CD8-positive, alpha-beta memory T cell (primary cell): ENCODE results near the gene UBXN2A. TPM values are rescaled to one million over a fixed set of nuclear protein-coding genes. Genes with fewer than 3 reads are reported as not detected.
"Not testable (repeated sequence)": the region's sequence is repeated elsewhere in the genome, so short reads cannot be mapped to it uniquely, and the experiment has no call there.

Source experiments
- CTCF ChIA-PET: fragments of 350-600 bp; sonication (Branson Sonifier 250); formaldehyde crosslinking; loops from one replicate; lab custom pipeline; 2021; ENCODE audit warnings: antibody characterized with exemption; lab: Charles Lee
- POLR2A ChIA-PET: fragments of 350-600 bp; sonication (Branson Sonifier 250); formaldehyde crosslinking; loops from one replicate; lab custom pipeline; 2021; ENCODE audit warnings: antibody characterized with exemption; lab: Charles Lee
- DNase-seq, 5 donors: peaks; one replicate each; pipeline versions ENCODE4 v3.0.0 to v3.0.0-alpha.2; 2020 to 2022; ENCODE audit warnings: mixed read lengths in 1 of 5
- H3K27ac ChIP-seq: one replicate; pipeline ENCODE4 v1.7.0; 2013; ENCODE audit warnings: low read depth, mild to moderate bottlenecking, low read length, moderate library complexity
- H3K27me3 ChIP-seq: 2 replicates; pipeline ENCODE4 v1.7.0; 2013; ENCODE audit warnings: low read length, mild to moderate bottlenecking; ENCODE audit not compliant: insufficient read depth, poor library complexity, severe bottlenecking
- H3K36me3 ChIP-seq: 2 replicates; pipeline ENCODE4 v1.7.0; 2013; ENCODE audit warnings: mild to moderate bottlenecking, low read length, moderate library complexity; ENCODE audit not compliant: insufficient read depth
- H3K4me1 ChIP-seq: 2 replicates; pipeline ENCODE4 v1.7.0; 2013; ENCODE audit warnings: mild to moderate bottlenecking, low read length, moderate library complexity; ENCODE audit not compliant: insufficient read depth
- H3K4me3 ChIP-seq: 2 replicates; pipeline ENCODE4 v1.7.0; 2013; ENCODE audit warnings: mild to moderate bottlenecking, low read length
- H3K9me3 ChIP-seq: 2 replicates; pipeline ENCODE4 v1.7.0; 2013; ENCODE audit warnings: mild to moderate bottlenecking, low read length
- H3K27ac Mint-ChIP-seq, 8 donors: one replicate each; pipeline ENCODE4 v1.8.0; 2020 to 2021; ENCODE audit warnings: mixed read lengths in 8 of 8, mild to moderate bottlenecking in 6 of 8, inconsistent platforms in 3 of 8, moderate library complexity in 3 of 8
- H3K27me3 Mint-ChIP-seq, 2 donors: one replicate each; pipeline ENCODE4 v1.8.0; 2020 to 2021; ENCODE audit warnings: mixed read lengths in 2 of 2, mild to moderate bottlenecking in 1 of 2, moderate library complexity in 1 of 2
- H3K36me3 Mint-ChIP-seq, 3 donors: one replicate each; pipeline ENCODE4 v1.8.0; 2020 to 2021; ENCODE audit warnings: mixed read lengths in 3 of 3, inconsistent platforms in 1 of 3, mild to moderate bottlenecking in 1 of 3
- H3K4me1 Mint-ChIP-seq, 3 donors: one replicate each; pipeline ENCODE4 v1.8.0; 2020 to 2021; ENCODE audit warnings: mixed read lengths in 3 of 3, inconsistent platforms in 1 of 3, mild to moderate bottlenecking in 1 of 3
- H3K4me3 Mint-ChIP-seq, 7 donors: one replicate each; pipeline ENCODE4 v1.8.0; 2020 to 2021; ENCODE audit warnings: mixed read lengths in 7 of 7, mild to moderate bottlenecking in 6 of 7, moderate library complexity in 4 of 7, inconsistent platforms in 2 of 7
- H3K9me3 Mint-ChIP-seq, 5 donors: one replicate each; pipeline ENCODE4 v1.8.0; 2020 to 2022; ENCODE audit warnings: mixed read lengths in 5 of 5, mild to moderate bottlenecking in 3 of 5, moderate library complexity in 2 of 5, inconsistent platforms in 1 of 5
- polyA plus RNA-seq: library from polyadenylated mRNA; unstranded; fragments of 300-500 nt; fragmentation: Illumina TruSeq; gene quantifications from one replicate; pipeline ENCODE4 v1.2.3, GENCODE V29; 2021
- total RNA-seq, 2 experiments: library from RNA; stranded (reverse); gene quantifications; one replicate each; pipeline ENCODE4 v1.2.3, GENCODE V29; 2021

Gene UBXN2A
- total and polyA plus RNA-seq, 3 experiments from 2014 or later = 13.3 to 14.3 (median 13.9) TPM

DNA sequence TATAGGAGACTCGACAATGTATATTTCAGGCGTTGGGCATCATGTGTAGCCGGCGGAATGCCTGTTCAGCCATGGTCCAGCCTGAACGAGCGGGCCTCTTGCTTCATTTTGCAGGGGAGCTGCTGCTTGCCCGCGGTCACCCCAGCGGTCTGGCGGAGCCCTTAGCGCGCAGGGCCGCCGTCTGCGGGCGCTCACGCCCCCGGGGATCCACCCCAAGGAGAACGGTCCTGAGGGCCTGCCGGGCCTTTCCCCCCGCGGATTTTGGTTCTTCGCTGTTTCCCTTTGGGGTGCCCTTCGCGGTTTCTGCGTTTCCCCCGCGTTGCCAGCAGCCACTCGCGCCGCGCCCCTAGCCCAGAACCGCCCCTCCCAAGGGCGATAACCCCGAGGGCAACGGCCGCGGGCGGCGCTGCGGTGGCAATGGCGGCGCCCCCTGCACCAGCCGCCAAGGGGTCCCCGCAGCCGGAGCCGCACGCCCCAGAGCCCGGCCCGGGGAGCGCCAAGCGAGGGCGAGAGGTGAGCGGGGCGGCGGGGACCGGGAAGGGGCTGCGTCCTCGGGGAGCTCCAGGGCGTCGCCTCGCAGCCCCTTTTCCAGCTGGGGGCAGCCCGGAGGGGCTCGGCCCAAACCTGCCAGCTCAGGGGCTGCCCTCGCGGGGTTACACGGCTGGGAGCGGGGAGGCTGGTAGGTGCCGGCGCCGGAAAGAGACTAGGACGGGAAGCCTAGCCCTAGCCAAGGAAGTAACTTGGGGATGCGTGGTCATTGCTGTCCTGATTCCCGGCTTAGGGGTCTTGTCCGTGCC, 69.6 kb downstream of the UBXN2A start, which contains the start of gene MFSD2B:
TSS of gene MFSD2B (plus strand) at position 406 of the 797 bp plus-strand sequence. CDS start at position 418, 12 bp downstream.
- H3K9me3 Mint-ChIP-seq = no peaks in the 10 kb centered on the region
- Histone ChIP-seq H3K36me3 (no peaks in the 10 kb centered on the region), H3K9me3 (no peaks in the 10 kb centered on the region), H3K4me1 (no peaks in the 10 kb centered on the region), H3K4me3 (no peak within 1 kb of the TSS), H3K27ac (peak within 1 kb of the TSS; percentile 82), H3K27me3 (peaks cover 10% of the 10 kb centered on the region)
- POLR2A ChIA-PET = no interaction called here
- peaks cover 25 to 46% of the 10 kb centered on the region in 2 donors for H3K27me3 Mint-ChIP-seq
- H3K27ac Mint-ChIP-seq = peak within 1 kb of the TSS in 1 of 8 donors; percentile 81
- DNase-seq = no peak
- peaks cover 9 to 15% (median 9%) of the 10 kb centered on the region in 3 donors for H3K4me1 Mint-ChIP-seq
- H3K4me3 Mint-ChIP-seq = peak within 1 kb of the TSS in 4 of 7 donors; percentile 18 to 55 (median 34)
- H3K36me3 Mint-ChIP-seq = peaks cover 0 to 1% (median 0%) of the 10 kb centered on the region in 3 donors
- CTCF ChIA-PET = no interaction called here

DNA sequence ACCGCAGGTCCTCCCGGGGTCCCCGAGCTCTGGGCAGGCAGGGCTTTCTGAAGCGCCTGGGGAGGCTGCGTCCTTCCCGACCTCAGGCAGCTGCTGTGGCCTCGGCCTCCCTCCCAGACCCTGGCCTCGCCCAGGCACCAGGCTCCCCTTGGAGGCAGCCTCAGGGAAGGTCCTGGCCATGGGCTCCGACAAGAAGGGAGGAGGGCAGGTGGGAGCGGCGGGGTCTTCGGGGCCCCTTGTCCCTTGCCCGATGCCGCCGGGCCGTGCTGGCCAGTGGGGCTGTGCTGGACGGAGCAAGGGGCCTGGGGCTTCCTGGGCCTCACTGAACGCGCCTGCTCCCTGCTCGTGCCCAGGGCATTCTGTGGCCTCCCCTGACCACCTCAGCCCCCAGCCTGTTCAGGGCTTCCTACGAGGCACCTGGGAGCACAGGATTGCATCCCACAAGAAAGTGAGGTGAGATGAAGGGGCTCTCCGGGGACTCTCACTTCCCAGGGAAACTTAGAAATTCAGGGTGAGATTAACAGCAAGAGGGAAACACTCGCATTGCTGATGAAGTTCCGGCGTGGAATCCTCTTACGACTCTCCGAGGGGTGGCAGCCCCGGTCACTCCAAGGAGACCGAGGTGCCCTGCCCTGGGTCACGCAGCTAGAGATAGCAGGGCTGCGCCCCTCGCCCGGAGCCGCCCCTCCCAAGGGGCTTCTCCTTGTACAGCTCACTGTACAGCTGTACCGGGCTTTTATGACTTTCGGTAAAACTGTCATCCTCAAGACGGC, 70.4 kb downstream of the UBXN2A start:
- Histone ChIP-seq H3K4me3 (no peak overlapping the region), H3K9me3 (no peaks in the 10 kb centered on the region), H3K27ac (peak overlapping the region; percentile 82), H3K36me3 (no peaks in the 10 kb centered on the region), H3K27me3 (peaks cover 10% of the 10 kb centered on the region), H3K4me1 (no peaks in the 10 kb centered on the region)
- Mint-ChIP-seq H3K27ac (peak overlapping the region in 1 of 8 donors; percentile 81), H3K4me1 (peaks cover 9 to 15% (median 9%) of the 10 kb centered on the region in 3 donors), H3K36me3 (peaks cover 0 to 1% (median 0%) of the 10 kb centered on the region in 3 donors), H3K27me3 (peaks cover 25 to 46% of the 10 kb centered on the region in 2 donors), H3K4me3 (peak overlapping the region in 2 of 7 donors; percentile 23 to 24), H3K9me3 (no peaks in the 10 kb centered on the region)
- no peak for DNase-seq
- POLR2A ChIA-PET = no interaction called here
- CTCF ChIA-PET = no interaction called here

DNA sequence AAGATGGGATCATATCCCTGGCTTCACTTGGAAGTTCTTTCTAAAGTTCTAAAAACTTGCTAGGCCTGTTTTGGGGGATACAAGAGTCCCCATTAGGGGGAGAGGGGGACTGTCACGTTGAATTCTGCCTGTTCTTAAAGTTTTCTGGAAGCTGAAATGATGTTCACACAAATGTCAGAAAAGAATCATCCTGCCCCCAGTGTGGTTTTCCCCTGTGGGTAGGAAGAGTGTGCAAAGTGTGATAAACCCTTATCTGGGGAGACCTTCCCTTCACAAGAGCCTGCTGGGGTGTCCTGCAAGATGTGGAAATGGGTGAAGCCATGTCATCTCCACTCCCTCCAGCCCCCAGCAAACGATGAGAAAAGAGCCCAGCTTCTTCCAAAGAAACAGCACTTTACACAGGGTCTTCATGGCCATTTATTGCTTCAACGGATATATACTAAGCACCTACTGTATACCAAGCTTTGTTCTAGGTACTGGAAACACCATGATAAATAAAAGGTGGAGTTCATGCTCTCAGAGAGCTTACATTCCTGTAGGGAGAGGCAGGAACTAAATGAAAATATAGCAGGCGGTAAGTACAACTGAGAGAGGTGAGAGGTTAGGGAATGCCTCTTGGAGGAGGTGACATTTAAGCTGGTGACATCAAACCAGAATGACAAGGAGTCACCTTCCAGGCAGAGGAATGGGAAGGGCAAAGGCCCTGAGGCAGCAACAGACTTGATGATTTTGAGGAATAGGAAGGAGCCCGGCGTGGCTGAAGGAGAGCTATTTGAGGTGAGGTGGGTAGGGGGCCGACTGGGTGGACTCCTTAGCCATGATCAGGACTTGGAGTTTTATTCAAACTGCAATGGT, 71.2 kb downstream of the UBXN2A start:
- POLR2A ChIA-PET = no interaction called here
- Histone ChIP-seq H3K4me1 (no peaks in the 10 kb centered on the region), H3K9me3 (no peaks in the 10 kb centered on the region), H3K36me3 (no peaks in the 10 kb centered on the region), H3K4me3 (no peak overlapping the region), H3K27me3 (peaks cover 10% of the 10 kb centered on the region), H3K27ac (peak overlapping the region; percentile 82)
- no peak for DNase-seq
- H3K36me3 Mint-ChIP-seq = peaks cover 0 to 1% (median 0%) of the 10 kb centered on the region in 3 donors
- peak overlapping the region in 1 of 8 donors; percentile 35 for H3K27ac Mint-ChIP-seq
- peak overlapping the region in 2 of 7 donors; percentile 7 to 30 for H3K4me3 Mint-ChIP-seq
- CTCF ChIA-PET = no interaction called here
- peaks cover 9 to 15% (median 9%) of the 10 kb centered on the region in 3 donors for H3K4me1 Mint-ChIP-seq
- H3K9me3 Mint-ChIP-seq = no peaks in the 10 kb centered on the region
- peaks cover 25 to 46% of the 10 kb centered on the region in 2 donors for H3K27me3 Mint-ChIP-seq

DNA sequence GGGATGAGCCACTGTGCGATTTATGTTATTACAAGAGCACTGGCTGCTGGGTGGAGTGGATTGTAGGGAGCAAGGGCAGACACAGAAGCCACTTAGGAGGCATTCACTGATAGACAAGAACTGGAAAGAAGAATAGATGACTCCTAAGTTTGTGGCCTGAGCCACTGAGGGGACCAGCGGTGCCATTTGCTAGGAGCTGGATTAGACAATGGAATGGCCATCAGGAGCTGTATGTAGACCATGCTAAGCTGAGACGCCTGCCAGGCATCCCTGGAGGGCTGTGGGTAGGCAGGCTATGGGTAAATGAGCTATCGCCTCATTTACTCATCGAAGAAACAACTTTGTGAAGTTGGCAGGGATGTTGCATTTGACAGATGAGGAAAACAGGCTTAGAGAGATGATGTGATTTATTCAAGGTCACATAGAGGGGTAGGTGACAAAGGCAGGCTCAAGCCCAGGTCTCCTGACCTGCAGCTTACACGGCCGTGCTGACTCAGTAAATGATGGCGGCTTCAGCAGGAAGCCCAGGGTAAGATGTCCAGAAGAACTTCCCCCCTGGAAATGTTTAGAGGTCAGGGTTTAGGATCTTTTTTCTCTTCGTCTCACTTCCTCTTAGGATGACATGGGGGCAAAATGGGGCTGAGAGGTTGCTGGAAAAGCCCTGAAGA, 72.4 kb downstream of the UBXN2A start:
- Mint-ChIP-seq H3K36me3 (peaks cover 0 to 1% (median 0%) of the 10 kb centered on the region in 3 donors), H3K4me3 (no peak overlapping the region), H3K4me1 (peaks cover 9 to 15% (median 9%) of the 10 kb centered on the region in 3 donors), H3K27me3 (peaks cover 25 to 46% of the 10 kb centered on the region in 2 donors), H3K27ac (peak overlapping the region in 1 of 8 donors; percentile 62), H3K9me3 (no peaks in the 10 kb centered on the region)
- H3K4me1 ChIP-seq = no peaks in the 10 kb centered on the region
- POLR2A ChIA-PET = no interaction called here
- H3K27ac ChIP-seq = peak overlapping the region; percentile 82
- CTCF ChIA-PET = interaction anchor here (1.2 kb wide), 1 partner anchor 14 kb away, joined by 3 read pairs; no protein-coding TSS in a partner anchor
- no peak for DNase-seq
- H3K4me3 ChIP-seq = no peak overlapping the region
- H3K36me3 ChIP-seq = no peaks in the 10 kb centered on the region
- H3K27me3 ChIP-seq = peaks cover 10% of the 10 kb centered on the region
- H3K9me3 ChIP-seq = no peaks in the 10 kb centered on the region

DNA sequence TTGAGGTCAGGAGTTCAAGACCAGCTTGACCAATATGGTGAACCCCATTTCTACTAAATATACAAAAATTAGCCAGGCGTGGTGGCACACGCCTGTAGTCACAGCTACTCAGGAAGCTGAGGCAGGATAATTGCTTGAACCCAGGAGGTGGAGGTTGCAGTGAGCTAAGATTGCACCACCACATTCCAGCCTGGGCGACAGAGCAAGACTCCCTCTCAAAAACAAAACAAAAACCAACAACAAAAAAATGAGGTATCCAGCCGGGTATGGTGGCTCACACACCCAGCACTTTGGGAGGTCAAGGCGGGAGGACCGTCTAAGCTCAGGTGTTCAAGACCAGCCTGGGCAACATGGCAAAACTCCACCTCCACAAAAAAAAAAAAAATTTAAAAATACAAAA, 74.6 kb downstream of the UBXN2A start:
- H3K27me3 ChIP-seq, H3K4me3 Mint-ChIP-seq, H3K9me3 ChIP-seq, H3K27ac ChIP-seq, H3K27ac Mint-ChIP-seq, H3K4me1 ChIP-seq, H3K36me3 ChIP-seq, POLR2A ChIA-PET, H3K36me3 Mint-ChIP-seq, H3K4me1 Mint-ChIP-seq, H3K4me3 ChIP-seq, DNase-seq, H3K9me3 Mint-ChIP-seq: not testable (repeated sequence)
- CTCF ChIA-PET = interaction anchor here (0.9 to 1.2 kb wide), 2 partner anchors 70 to 88 kb away, joined by 3 read pairs; partner anchors contain the start of genes ATAD2B and TP53I3
- peaks cover 18 to 34% of the 10 kb centered on the region in 2 donors for H3K27me3 Mint-ChIP-seq

DNA sequence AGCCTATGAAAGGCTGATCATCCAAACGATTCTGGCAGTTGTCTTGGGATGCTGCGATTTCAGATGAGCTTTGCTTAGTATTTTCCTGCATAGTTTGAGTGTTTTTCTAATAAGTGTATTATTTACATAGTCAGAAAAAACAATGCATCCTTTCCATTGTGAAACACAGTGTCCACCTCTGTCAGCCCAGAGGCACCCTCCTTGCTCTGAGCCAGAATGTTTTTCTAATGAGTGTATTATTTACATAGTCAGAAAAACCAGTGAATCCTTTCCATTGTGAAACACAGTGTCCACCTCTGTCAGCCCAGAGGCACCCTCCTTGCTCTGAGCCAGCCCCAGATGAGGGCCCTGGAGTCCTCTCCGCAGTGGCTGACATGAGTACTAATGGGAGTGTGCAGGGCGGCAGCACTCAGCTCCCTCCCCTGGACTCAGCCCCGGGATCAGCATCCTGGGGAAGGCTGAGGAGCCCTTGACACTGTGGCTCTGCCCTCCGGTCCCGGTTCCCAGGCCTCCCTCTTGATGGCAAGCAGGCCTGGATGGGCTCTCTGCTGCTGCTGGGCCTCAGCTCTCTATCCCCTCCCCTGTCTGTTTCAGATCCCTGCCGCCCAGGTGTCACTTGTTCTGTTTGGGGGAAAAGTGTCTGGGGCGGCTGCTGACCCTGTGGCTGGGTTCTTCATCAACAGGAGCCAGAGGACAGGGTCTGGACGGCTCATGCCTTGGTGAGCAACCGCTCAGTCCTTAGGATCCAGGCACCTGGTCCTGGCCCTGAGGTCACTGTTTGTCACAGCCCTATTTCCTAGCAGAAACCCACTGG, 75.5 kb downstream of the UBXN2A start:
- Mint-ChIP-seq H3K4me3 (no peak overlapping the region), H3K9me3 (no peaks in the 10 kb centered on the region), H3K36me3 (peaks cover 0 to 1% (median 0%) of the 10 kb centered on the region in 3 donors), H3K4me1 (peaks cover 7 to 9% (median 9%) of the 10 kb centered on the region in 3 donors), H3K27ac (no peak overlapping the region), H3K27me3 (peaks cover 17 to 32% of the 10 kb centered on the region in 2 donors)
- H3K4me1 ChIP-seq = no peaks in the 10 kb centered on the region
- no peaks in the 10 kb centered on the region for H3K9me3 ChIP-seq
- POLR2A ChIA-PET = no interaction called here
- no peaks in the 10 kb centered on the region for H3K36me3 ChIP-seq
- CTCF ChIA-PET = interaction anchor here (1.2 kb wide), 1 partner anchor 69 kb away, joined by 3 read pairs; the partner anchor contains the start of gene TP53I3
- H3K27me3 ChIP-seq = no peaks in the 10 kb centered on the region
- H3K27ac ChIP-seq = no peak overlapping the region
- DNase-seq = no peak
- H3K4me3 ChIP-seq = no peak overlapping the region
